NCI-H187 (cell line): ENCODE measurements around the gene KIZ.
A peak's percentile ranks its signal among the peaks of the same experiment; 100 is the strongest.

Experiments
- DNase-seq, 2 experiments: peaks; one replicate each; lab custom pipeline; 2025; lab: John Stamatoyannopoulos, UW

KIZ gene, protein sequence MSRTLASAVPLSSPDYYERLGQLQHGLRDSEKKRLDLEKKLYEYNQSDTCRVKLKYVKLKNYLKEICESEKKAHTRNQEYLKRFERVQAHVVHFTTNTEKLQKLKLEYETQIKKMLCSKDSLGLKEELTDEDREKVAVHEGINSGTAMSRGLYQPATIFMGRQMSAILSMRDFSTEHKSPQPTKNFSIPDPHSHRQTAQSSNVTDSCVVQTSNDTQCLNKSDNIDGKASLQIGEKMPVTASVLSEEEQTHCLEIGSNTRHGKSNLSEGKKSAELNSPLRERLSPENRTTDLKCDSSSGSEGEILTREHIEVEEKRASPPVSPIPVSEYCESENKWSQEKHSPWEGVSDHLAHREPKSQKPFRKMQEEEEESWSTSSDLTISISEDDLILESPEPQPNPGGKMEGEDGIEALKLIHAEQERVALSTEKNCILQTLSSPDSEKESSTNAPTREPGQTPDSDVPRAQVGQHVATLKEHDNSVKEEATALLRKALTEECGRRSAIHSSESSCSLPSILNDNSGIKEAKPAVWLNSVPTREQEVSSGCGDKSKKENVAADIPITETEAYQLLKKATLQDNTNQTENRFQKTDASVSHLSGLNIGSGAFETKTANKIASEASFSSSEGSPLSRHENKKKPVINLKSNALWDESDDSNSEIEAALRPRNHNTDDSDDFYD

DNA sequence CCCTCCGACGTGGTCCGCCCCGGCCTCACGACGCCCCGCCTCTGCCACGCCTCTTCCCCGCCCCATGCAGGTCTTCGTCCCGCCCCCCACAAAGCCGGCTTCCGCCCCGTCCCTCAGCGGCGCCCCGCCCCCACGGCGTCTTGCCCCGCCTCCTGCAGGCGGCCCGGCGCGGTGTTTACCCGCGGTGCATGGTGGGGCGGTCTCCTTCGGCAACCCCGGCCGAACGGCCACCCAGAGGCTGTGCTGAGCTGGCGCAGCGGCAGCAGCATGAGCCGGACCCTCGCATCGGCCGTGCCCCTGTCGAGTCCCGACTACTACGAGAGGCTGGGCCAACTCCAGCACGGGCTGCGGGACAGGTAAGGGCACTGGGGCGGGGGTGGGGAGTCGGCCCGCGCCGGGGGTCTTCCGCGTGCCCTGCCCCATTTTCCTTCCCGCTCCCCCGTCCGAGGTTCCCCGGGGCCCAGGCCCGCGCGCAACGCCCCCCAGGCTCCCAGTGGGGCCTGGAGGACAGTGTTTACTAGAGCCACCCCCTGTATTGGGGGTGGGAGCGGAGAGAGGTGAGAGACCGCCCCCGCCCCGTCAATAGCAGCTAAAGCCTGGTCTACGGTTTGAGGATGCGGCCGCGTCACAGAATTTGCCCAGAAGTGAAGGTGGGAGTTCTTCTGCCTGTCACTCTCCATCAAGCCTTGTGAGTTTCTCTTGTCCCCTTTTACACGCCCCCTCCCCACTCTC, at the start of gene KIZ:
Gene KIZ, plus strand, starts transcription at position 234 of the 732 bp plus-strand sequence. Its CDS starts 34 bp downstream, at position 268.
- DNase-seq = peak; percentile 60 to 69

DNA sequence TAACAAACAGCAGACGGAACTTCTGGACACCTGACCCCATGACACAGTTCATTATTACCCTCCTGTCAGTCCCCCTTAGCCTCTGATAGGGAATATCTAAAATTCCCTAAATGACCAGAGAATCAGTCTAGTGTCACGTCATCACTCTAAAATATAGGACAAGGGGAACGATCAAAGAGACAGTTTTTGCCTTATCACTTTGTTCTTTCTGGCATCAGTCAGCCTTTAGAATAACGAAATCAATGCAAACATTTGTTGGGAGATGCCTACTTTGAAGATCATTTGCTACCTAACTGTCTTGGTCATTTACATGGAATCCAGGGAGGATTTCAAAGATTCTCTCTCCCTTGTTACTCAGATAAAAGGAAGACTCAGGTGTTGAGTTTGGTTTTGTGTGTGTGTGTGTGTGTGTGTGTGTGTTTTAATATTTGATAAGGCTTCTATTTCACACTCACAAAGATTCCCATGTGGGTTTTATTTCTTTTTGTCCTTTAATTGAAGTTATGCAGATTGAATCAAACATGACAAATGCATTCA, 48.0 kb upstream of the KIZ start:
- no peak for DNase-seq

DNA sequence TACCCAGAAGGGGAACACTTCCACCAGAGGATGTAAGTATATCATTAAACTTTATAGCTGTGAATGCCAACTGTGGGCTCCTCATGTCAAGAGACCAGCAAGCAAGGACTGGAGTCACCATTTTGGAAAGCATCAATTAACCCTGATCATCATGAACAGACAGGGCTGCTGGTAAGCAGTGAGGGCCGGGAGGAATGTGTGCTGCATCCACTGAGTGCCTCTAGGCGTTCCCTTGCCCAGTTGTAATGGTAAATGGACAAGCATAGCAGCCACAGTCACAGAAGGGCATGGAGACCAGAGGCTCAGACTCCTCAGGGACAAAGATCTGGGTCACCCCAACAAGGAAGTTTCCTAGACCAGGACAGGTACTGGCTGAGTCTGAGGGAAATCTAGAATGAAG, 43.3 kb upstream of the KIZ start:
- no peak for DNase-seq

DNA sequence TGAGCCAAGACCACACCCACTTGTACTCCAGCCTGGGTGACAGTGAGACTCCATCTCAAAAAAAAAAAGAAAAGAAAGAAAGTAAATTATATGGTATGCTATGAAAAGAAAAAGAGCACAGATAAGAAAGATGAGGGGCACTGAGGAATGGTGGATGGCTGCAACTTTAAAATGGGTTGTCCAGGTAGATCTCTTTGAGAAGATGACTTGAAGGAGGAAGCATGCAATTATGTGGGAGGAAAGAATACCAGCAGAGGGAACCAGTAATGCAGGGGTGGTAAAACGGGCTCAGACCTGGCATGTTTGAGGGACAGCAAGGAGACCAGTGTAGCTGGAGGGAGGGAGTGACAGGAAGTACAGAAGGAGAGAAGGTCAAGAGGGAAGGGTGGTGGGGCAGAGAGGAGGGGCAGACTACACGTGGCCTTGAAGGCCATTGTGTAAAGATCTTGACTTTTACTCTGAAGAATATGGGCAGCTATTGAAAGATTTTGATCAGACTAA, 42.0 kb upstream of the KIZ start:
- DNase-seq = no peak

DNA sequence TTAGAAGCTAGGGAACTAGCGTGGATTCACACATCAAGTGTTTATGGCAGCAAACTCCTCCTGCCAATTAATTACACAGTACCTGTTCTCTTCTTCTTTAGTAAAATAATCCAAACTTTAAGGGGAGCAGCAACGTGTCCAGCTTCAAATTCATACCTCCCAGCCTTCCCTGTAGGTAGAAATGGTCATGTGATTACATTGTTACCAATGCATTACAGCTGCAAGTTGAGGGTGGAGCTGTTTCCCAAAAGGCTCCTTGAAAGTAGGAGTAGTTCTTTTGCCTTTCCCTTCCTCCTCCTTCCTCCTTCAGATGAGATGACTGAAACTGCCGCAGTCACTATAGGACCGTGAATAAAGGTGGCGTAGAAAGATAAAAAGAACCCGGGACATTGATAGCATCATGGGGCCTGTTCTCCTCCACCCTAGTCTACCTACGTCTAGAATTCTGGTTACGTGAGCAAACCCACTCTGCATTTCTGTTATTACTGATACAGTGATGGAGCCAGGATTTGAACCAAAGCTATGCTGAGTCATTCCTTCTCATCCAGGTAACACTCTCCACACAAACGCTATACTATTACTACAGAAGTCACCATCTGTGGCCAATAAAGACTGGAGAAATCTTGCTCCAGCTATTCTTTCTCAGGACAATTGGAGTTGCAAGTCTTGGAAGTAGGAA, 37.9 kb upstream of the KIZ start:
- no peak for DNase-seq

DNA sequence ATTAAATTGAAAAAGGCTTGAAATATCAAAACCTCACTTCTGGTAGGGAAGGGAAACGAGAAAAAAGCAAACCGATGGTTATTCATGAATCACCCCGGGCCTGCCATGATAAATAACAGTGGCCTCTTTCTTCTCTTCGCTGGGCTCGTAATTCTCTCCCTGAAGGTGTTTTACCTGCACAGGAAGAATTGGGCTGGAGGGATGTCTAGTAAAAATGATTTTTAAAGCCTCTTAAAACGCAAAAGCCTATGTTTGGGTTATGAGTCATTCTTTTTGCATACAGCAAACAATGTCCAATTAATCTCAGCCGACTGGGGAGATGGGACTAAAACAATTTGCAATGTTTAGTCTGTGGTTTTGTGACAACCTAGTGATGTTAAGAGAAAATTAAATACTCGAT, 36.5 kb upstream of the KIZ start:
- DNase-seq = no peak

DNA sequence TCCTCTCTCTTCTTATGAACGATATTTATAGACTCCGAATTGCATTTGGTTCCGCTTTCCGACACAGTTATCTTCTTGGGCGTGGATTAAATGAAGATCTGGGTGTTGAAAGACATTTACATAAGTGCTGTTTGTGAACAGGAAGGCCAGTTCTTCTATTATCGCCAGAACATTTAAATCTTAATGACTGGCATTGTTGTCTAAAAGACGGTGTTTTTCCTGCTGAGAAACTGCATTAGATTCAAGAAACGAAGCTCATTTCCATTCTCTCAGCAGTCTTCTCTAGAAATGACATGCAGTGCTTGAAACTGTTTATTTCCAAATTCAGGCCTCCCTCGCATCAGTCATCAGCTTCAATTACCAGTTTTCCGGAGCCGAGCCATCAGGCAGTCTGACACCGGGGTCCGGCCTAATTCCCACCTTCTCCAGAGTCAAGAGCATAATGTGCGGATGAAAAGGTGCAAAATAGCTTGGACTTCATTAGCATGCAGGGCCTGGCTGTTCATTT, 35.7 kb upstream of the KIZ start:
- DNase-seq = no peak

DNA sequence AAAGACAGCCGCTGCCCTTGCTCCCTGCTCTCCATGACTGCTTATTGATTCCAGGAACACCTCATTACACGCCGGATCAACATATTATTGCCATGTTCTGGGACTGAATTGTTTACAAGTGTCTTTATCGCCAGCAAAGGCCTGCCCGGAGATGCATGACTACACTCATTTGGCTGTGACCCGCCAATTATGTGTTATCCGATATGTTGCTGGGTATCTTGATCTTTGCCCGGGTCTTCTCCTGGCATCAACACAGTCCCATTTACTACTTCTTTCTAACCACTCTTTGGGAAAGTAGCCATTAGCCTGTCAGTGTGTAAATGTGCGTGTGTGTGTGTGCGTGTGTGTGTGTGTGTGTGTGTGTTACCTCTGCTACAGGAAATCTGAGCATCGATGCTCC, 35.2 kb upstream of the KIZ start:
- DNase-seq = peak in 1 of 2 experiments; percentile 22

DNA sequence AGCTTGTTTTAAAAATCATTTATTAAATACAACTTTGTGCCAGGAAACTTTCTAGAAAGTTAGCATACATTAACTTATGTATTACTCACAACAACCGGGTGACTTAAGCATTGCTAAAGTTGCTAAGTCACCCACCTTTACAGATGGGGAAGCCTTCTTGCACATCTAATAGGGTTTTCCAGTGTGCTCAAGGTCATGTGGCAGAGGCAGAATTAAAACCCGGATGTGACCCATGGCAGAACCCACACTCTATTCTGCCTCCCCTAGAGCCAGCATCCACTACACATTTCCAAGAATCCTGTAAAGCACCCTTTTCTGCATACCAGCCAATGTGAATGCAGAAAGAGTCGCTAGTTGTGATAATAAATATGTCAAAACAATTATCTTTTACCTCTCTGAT, 33.1 kb upstream of the KIZ start:
- DNase-seq = no peak

DNA sequence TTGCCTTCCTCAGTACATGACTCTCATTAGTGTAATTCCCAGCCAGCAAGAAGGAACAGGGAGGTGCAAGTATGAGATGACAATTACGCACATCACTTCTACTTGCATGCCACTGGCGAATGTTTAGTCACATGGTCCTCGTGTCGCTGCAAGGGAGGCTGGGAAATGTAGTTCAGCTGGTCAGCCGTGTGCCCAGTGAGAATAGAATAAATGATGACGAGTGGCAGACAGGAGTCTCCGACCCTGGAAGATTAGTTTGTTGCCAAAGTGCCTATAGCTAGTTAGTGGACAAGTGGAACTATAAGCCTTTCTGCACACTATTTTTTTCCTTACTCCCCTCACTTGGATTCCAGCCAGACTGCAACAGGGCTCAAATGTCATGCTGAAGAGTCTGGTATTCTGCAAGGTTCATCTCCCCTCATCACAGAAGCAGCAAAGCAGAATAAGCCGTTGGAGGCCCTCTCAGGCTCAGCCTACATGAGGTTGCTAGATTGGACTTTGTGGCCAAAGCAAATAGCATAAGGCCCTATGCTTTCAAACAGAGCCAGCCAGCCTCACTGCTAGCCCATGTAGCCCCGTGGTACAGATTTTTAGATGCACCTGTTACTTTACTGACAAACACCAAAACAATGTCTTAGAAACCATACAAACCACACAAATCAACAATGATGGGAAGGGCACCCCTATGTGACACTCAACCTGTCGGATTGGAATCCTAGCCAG, 29.4 kb upstream of the KIZ start:
- DNase-seq = peak in 1 of 2 experiments; percentile 43

DNA sequence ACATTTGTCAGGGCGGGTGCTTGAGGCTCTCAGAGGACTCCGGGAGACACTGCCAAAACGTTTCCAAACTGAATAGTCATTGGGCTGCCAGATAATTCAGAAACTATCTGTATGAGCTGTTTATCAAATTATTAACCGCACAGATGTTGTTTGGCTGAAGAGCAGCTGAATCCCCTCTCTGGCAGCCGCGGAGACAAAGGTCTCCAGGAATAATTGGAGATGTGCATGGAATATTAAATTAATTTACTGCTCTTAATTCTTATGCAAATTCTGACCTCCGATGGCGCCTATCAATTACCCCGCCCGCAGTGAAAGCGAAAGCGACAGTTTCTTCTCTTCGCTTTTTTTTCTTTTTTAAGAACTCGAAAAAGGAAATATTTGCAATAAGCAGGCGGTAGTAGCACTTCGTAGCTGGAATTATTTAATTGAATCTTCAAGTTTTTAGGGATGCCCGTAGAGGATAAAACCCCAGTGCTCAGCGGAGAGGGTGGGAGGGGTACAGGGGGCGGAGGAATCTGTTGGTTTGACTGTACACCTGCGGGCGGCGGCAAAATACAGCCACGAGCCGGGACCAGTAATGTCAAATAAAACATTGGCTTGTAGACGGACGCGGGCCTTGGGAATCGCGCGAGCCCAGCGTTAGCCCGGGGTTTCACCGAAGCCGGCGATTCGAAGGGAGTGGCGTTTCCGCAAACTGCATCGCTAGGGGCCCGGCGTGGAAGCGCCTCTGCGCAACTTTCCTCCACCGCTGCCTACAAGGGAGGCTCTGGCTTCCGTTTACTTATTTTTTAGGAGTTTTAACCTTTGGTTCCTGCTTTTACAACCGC, 25.9 kb upstream of the KIZ start:
- DNase-seq = no peak

DNA sequence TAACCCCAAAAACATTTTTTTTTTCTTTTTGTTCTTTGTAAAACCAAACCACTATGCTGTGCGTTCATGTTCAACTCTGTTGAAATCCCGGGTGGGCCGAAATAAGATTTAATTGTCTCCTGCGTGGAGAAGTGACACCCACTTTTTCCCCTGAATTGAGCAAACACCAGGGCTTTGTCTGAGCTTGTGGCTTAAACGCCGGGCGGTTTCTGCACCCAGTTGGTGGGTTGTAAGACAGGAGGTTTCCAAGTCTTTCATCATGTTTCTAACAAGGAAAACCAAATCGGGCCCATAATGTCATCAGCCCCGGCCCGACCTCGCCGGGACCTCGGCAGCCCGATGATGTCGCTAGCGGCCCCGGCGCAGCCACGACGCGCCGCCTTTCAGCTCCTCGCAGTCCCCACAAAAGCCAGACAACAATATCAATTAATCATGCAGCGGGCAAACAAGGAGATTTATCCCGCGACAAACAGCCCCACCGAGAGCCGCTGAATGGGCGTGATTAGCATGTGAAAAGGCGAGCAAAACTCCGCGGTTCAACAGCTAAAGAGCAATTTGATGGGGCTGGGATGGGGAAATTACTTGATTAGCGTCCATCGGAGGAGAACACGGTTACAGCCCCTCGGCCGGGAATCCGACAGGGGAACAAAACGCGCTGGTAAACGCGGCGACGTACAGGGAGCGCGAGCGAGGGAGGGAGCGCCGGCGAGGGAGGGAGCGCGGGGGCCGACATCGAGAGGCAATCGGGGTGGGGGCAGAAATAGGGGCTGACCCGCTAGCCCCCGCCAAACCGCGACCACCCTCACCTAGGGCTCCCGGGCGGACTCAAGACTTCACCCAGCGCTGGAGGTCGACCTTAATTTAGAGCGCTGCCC, 25.1 kb upstream of the KIZ start:
- DNase-seq = peak in 1 of 2 experiments; percentile 3

DNA sequence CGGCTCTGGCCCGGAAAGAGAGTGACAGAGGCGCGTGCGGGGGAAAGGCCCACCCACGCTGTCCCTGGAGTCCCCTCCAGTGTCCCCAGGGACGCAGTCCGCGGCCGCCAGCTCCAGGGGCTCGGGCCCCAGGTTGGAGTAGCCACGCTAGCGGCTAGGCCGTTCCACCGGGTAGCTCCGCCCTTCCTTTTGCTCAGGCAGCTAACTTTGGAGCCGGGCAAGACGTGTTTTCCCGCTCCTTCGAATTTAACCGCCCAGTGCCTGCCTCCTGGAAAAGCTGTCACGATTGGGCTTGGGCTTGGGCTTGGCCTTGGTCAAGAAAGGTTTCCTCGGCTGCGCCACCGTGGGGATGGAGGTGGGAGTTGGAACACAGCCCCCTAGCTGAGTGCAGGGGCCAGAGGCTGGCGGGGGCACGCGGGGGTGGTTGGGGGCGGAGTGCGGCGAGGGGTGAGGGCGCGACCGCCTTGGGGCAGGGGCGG, 24.4 kb upstream of the KIZ start:
- no peak for DNase-seq

DNA sequence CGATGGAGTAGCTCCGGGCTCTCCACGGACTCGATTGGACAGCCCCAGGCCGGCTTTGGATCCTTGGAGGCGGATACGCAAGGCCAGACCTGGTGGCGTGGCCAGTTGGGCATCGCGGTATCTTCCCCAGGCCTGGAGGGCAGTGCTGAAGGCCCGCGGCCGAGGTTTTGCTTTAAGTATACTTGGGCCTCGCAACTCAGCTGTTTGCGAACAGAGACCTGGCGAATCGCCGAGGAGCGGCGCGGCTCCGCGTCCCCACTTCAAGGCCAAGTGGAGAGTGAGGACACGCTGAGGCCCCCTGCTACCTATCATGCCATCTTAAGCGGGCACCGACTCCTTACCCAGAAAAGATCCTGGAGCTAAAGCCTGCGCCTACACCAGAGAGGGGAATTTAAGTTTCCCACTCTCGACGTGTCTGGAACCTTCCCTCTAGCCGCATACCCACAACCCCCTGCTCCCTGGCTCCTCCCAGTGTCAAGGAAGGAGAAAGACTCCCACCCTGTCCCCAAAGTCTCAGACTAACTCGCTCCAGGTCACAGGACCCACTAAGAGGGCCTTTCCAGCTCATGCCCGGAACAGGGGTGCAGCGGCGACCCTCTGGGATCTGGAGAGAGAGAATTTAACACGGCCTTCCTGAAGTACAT, 23.8 kb upstream of the KIZ start:
- DNase-seq = no peak

DNA sequence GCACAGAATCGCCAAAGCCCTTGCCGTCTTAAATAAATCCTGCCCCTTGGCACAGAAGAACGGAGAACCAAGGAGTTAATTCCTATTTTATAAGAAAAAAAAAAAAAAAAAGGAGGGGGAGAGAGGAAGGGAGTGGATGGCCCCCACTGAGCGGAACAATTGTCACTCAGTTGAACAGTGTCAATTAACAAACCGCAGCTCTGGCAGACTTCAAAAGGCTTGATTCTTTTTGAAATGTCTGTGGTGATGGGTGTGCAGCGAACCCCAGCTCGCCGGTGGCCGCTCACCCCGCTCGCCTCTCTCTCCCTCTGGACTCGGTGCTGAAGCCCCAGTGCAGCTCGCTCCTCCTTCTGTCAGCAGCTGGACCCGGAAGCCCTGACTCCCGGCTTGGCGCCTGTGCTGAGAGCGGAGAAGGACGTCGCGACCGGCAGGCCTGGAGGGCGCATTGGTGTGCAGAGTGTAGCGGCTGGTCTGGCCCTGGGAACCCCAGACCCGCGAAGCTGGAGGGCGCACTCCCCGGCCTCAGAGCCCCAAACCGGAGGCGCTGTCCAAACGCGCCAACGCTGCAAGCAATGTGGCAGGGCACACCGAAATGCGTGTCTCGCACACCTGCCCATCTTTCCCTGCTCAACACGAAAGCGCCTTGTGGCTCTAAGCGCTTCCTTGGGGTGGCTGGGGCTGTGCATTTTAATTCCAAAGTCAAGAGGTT, 23.1 kb upstream of the KIZ start:
- DNase-seq = no peak

DNA sequence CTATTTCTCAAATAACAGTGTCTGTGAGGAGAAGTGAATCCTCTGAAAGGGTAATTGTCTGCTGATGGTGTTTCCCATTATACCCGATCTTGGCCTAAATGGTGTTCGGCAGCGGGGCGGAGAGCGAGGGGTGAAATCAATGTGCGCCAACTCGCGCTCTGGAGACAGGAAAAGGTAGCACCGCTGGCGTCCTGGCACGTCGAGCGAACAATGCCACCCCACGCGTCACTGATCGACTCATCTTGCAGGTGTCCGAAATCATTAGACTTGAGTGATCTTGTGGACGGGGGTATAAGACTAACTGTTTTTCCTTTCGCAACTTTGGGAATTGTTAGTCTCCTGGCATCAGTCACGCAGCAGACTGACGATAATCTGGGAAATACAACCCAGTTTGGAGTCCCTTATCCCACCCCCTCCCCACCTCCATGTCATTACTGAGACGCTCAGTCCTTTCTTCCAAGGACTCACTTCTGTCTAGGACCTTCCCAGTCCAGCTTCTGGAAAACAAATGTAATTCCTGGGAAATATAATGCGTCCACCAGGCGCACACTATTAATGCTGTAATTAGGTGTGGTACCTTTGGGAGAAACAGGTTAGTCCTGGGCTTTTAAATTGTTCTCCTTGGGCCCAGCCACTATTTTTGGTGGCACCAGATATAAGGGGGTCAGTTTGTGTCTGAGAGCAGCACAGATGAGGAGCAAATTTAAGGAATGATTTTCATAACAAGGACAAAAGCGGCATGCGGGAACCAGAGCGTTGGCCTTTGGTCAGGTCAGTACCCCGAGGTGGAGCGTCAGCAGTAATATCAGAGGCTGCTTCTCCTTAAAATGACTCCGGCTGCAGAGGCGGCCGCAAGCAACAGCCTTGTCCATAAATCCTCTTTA, 22.1 kb upstream of the KIZ start:
- DNase-seq = no peak

DNA sequence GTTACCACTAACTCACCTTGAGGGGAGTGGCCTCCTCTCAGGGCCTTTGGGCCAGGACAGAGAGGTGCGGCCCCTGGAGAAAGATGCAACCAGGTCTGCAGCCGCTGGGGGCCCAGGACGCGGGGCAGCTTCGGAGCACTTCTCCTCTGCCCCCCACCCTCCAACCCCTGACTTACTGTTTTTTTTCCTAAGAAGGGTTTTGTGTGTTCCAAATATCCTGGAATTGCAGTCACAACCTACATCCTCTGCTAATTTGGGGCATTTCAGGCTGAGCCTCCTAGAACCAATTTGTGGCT, 21.5 kb upstream of the KIZ start:
- no peak for DNase-seq
